ENCODE measurements around the gene AMMECR1. TPM values are rescaled to one million over a fixed set of nuclear protein-coding genes. Genes with fewer than 3 reads are reported as not detected.

Gene AMMECR1
- total and polyA plus RNA-seq, 2 of the 4 experiments (the other 2 are of a cell fraction), result 7.0 to 11.3 TPM

DNA sequence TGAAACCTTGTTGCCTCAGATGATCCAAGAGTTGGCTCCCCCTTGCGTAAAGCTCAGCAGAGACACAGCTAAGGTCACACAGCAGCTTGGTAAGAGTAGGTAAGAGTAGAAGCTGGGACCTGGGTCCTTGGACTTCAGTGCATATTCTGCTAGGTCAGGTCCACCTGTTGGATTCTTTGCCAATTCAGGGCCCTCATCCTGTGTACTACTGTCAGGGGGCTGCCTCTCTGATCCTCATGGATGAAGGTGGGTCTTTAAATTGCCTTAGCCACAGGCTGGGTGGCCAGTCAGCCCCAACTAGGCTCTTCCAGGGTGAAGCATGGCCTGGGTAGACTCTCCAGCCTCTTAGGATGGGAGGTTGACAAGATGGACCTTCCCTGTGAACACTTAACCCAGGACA is 155.8 kb downstream of the AMMECR1 start:
- ChIA-PET CTCF (interaction anchor here (1.9 kb wide), 1 partner anchor 251 kb away, joined by 9 read pairs; no protein-coding TSS in a partner anchor), POLR2A (ENCODE audit: unreplicated experiment) (no interaction called here)
- Histone ChIP-seq H2AK9ac (replicated peaks; ENCODE audit: low read depth, low read length, poor library complexity) (no peak overlapping the region), H3K27ac (ENCODE audit: insufficient read depth, low read length) (no peak overlapping the region), H4K5ac (ENCODE audit: low read depth, low read length) (no peak overlapping the region), H3K18ac (ENCODE audit: low read depth, low read length) (no peak overlapping the region), H3K56ac (ENCODE audit: extremely low read depth, insufficient read depth, low read length) (no peak overlapping the region), H3K4me3 (ENCODE audit: insufficient read depth, low read depth, low read length) (no peak overlapping the region), H2BK120ac (ENCODE audit: low read depth, low read length) (no peak overlapping the region), H3K9ac (ENCODE audit: low read depth, low read length) (no peak overlapping the region), H3K4me2 (ENCODE audit: low read depth, low read length) (no peak overlapping the region), H2BK5ac (ENCODE audit: low read depth, low read length, poor library complexity, severe bottlenecking) (no peak overlapping the region), H2BK15ac (ENCODE audit: low read depth, low read length) (no peak overlapping the region), H4K20me1 (ENCODE audit: insufficient read depth, low read length) (no peaks in the 10 kb centered on the region), H3K9me3 (ENCODE audit: control insufficient read depth, insufficient read depth, low read length) (no peaks in the 10 kb centered on the region), H2AFZ (replicated peaks; ENCODE audit: low read length, poor library complexity) (no peak overlapping the region), H3K9me1 (ENCODE audit: insufficient read depth, low read length) (peaks cover 7% of the 10 kb centered on the region; the same call in 1 of the 2 replicates), H3K23ac (ENCODE audit: low read depth, low read length) (no peak overlapping the region), H4K8ac (ENCODE audit: low read depth in 2 of 2, low read length in 2 of 2) (no peak overlapping the region), H3K4me1 (ENCODE audit: control insufficient read depth, insufficient read depth, low read length) (peaks cover 4% of the 10 kb centered on the region), H3K36me3 (ENCODE audit: control insufficient read depth, insufficient read depth, low read length) (no peaks in the 10 kb centered on the region), H4K91ac (ENCODE audit: insufficient read depth, low read depth, low read length) (no peak overlapping the region), H2AK5ac (ENCODE audit: low read depth, low read length) (no peak overlapping the region), H3K79me1 (ENCODE audit: low read depth in 1 of 2, low read length in 2 of 2) (peaks cover 0 to 8% of the 10 kb centered on the region in 2 experiments; a peak in 3 of 4 replicates), H3K14ac (replicated peaks; ENCODE audit: low read depth, low read length) (no peak overlapping the region), H2BK20ac (ENCODE audit: low read depth, low read length) (no peak overlapping the region), H3K4ac (ENCODE audit: low read depth, low read length) (no peak overlapping the region), H3K27me3 (ENCODE audit: control insufficient read depth, insufficient read depth, low read length) (peaks cover 3% of the 10 kb centered on the region; the same call in 1 of the 2 replicates)
- in situ Hi-C loops (cut with MboI; ENCODE audit: low sequenced_read_pairs), result no loop called here
- WGBS, 2 experiments (ENCODE audit: extremely low coverage in 2 of 2, insufficient read length in 1 of 2), result no CpG with 5 or more reads among the region's 1 CpG
- dilution Hi-C loops (cut with HindIII; ENCODE audit: low sequenced_read_pairs, unreplicated experiment), result no loop called here
- no peak for DNase-seq
- TF ChIP-seq USF2 (IDR thresholded peaks at IDR 0.05; ENCODE audit: low read depth, low read length) (no peak), CTCF (conservative IDR thresholded peaks at IDR 0.05; ENCODE audit: low read depth, low read length) (no peak), SMC3 (IDR thresholded peaks at IDR 0.05; ENCODE audit: low read depth, low read length) (no peak), MAFK (IDR thresholded peaks at IDR 0.05; ENCODE audit: low read depth, low read length) (no peak), POLR2A (IDR thresholded peaks at IDR 0.05; ENCODE audit: low read depth, low read length) (no peak), CHD1 (IDR thresholded peaks at IDR 0.05; ENCODE audit: low read depth, low read length) (no peak)
- TF ChIP-seq, protein P1, sequence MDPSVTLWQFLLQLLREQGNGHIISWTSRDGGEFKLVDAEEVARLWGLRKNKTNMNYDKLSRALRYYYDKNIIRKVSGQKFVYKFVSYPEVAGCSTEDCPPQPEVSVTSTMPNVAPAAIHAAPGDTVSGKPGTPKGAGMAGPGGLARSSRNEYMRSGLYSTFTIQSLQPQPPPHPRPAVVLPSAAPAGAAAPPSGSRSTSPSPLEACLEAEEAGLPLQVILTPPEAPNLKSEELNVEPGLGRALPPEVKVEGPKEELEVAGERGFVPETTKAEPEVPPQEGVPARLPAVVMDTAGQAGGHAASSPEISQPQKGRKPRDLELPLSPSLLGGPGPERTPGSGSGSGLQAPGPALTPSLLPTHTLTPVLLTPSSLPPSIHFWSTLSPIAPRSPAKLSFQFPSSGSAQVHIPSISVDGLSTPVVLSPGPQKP (IDR thresholded peaks at IDR 0.05; ENCODE audit: borderline replicate concordance, low read depth, low read length), result no peak
- intact Hi-C loops (cut with micrococcal nuclease), result loop anchor here (2.0 kb wide), 1 partner anchor 155 kb away; no protein-coding TSS in a partner anchor
- ATAC-seq (ENCODE audit: low read depth), result no peak
- BruUV-seq (replicated peaks), result no TSS peak
